Neutrophil (primary cell): ENCODE data around the gene MT1M.

Source experiments
- H3K27ac ChIP-seq: fragments of 200-600 bp; sonication (generic); 2 replicates; pipeline ENCODE4 v1.5.1; 2016; ENCODE audit warnings: mild to moderate bottlenecking, moderate library complexity
- H3K27me3 ChIP-seq: fragments of 200-600 bp; sonication (generic); 2 replicates; pipeline ENCODE4 v1.6.0; 2016; ENCODE audit warnings: mild to moderate bottlenecking
- H3K36me3 ChIP-seq: fragments of 200-600 bp; sonication (generic); 2 replicates; pipeline ENCODE4 v1.5.1; 2017
- H3K4me1 ChIP-seq, 2 experiments: fragments of 200-600 bp in 1 of 2; sonication (generic) in 1 of 2; 1 replicate in 1 of 2; 2 replicates in 1 of 2; pipeline versions ENCODE4 v1.5.1 to v1.6.1; 2013 to 2016; ENCODE audit warnings: low read depth in 1 of 2, low read length in 1 of 2, mild to moderate bottlenecking in 1 of 2, moderate library complexity in 1 of 2; ENCODE audit not compliant: control insufficient read depth in 1 of 2, insufficient read depth in 1 of 2
- H3K4me3 ChIP-seq, 2 experiments: fragments of 200-600 bp in 1 of 2; sonication (generic) in 1 of 2; 1 replicate in 1 of 2; 2 replicates in 1 of 2; pipeline ENCODE4 v1.5.1; 2013 to 2016; ENCODE audit warnings: low read depth in 1 of 2, low read length in 1 of 2, mild to moderate bottlenecking in 1 of 2, moderate library complexity in 1 of 2
- H3K9me3 ChIP-seq: fragments of 200-600 bp; sonication (generic); 2 replicates; pipeline ENCODE4 v1.5.1; 2016
- CTCF ChIP-seq: fragments of 200-600 bp; sonication (generic); IDR thresholded peaks from 2 replicates; pipeline ENCODE4 v1.5.1; 2016; ENCODE audit warnings: antibody characterized with exemption

Gene MT1M

GRCh38 chr16:56609463-56609921, 23.0 kb upstream of the MT1M start:
- Histone ChIP-seq H3K27me3 (peaks cover 7% of the 10 kb centered on the region), H3K4me1 (peaks cover 26 to 27% of the 10 kb centered on the region in 2 experiments), H3K9me3 (no peaks in the 10 kb centered on the region), H3K27ac (peak overlapping the region; percentile 73), H3K4me3 (peak overlapping the region; percentile 66 to 75), H3K36me3 (no peaks in the 10 kb centered on the region)
- no peak for TF ChIP-seq CTCF

GRCh38 chr16:56610017-56610608, 22.3 kb upstream of the MT1M start:
- Histone ChIP-seq H3K9me3 (no peaks in the 10 kb centered on the region), H3K27ac (peak overlapping the region; percentile 73), H3K4me1 (peaks cover 26 to 27% of the 10 kb centered on the region in 2 experiments), H3K36me3 (no peaks in the 10 kb centered on the region), H3K27me3 (peaks cover 11% of the 10 kb centered on the region), H3K4me3 (peak overlapping the region; percentile 66 to 75)
- no peak for TF ChIP-seq CTCF

GRCh38 chr16:56610609-56611111, 21.8 kb upstream of the MT1M start:
- H3K27me3 ChIP-seq: peaks cover 11% of the 10 kb centered on the region
- TF ChIP-seq CTCF: no peak
- no peaks in the 10 kb centered on the region for H3K9me3 ChIP-seq
- H3K36me3 ChIP-seq: no peaks in the 10 kb centered on the region
- no peak overlapping the region for H3K4me3 ChIP-seq
- H3K4me1 ChIP-seq: peaks cover 26 to 27% of the 10 kb centered on the region in 2 experiments
- peak overlapping the region; percentile 73 for H3K27ac ChIP-seq

- Histone ChIP-seq H3K27me3 (peaks cover 18% of the 10 kb centered on the region), H3K36me3 (no peaks in the 10 kb centered on the region), H3K9me3 (no peaks in the 10 kb centered on the region), H3K27ac (no peak overlapping the region), H3K4me3 (no peak overlapping the region), H3K4me1 (peaks cover 26 to 27% of the 10 kb centered on the region in 2 experiments)
- TF ChIP-seq CTCF: no peak
Measured at GRCh38 chr16:56611281-56611833, 21.1 kb upstream of the MT1M start.

GRCh38 chr16:56613706-56614105, 18.8 kb upstream of the MT1M start:
- Histone ChIP-seq H3K4me3 (no peak overlapping the region), H3K27me3 (peaks cover 41% of the 10 kb centered on the region), H3K4me1 (peaks cover 24 to 28% of the 10 kb centered on the region in 2 experiments), H3K9me3 (no peaks in the 10 kb centered on the region), H3K27ac (no peak overlapping the region), H3K36me3 (no peaks in the 10 kb centered on the region)
- no peak for TF ChIP-seq CTCF
